ENCODE results near the gene TNXB. TPM values are rescaled to one million over a fixed set of nuclear protein-coding genes. Genes with fewer than 3 reads are reported as not detected.

The TNXB gene
- total and polyA plus RNA-seq, 7 donors, result 7.0 to 26.1 (median 14.5) TPM

DNA sequence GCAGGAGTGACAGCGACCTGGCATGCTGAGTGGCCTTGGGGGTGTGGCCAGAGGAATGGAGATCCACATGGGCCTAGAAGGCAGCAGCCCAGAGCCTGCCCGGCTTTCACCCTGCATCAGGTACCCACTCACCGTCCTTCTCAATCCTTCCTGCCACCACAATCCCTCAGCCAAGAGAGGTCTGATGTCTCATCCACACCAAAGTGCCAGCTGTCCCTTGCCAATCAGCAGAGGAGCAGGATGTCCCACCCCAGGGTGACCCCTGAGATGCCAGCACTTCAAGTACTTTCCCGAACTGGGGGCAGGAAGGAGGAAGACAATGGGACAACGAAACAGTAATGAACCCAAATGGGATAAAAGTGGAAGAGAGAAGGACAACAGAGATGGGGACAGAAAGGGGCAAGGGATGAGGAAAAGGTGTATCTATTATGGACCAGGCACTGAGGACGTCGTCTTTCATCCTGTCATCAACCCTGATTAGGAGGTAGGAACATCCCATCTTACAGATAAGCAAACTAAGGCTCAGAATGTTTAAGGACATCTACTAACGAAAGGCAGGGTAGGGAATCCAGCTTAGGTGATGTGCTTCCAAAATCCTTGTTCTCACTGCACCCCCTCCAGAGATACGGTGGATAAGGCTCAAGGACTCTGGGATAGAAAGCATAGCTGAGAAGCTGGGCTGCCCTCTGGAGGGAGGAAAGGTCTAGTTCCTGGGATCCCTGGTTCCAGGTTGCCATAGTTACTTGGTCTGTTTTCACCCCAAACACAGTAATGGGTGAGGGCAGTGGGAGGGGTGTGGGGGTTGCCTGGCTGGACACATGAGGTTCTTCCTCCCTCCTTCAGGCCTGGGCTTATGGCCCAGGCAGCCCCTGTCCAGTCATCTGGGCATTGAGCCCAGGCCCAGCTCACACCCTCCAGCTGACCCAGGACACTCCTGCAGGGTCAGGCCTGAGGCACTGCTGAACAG, 4.5 kb upstream of the TNXB start:
- Histone ChIP-seq H3K27me3 (ENCODE audit: insufficient read depth in 3 of 3, low read length in 2 of 3) (peaks cover 0 to 5% (median 5%) of the 10 kb centered on the region in 3 donors), H3K27ac (peak overlapping the region; percentile 38), H3K36me3 (ENCODE audit: insufficient read depth in 1 of 2, low read depth in 1 of 2) (peaks cover 0 to 43% of the 10 kb centered on the region in 2 donors), H3K9me3 (no peaks in the 10 kb centered on the region), H3K4me1 (peaks cover 7% of the 10 kb centered on the region), H3K4me3 (no peak overlapping the region)
- intact Hi-C loops (cut with DNase I), result no loop called here
- TF ChIP-seq, protein P1, sequence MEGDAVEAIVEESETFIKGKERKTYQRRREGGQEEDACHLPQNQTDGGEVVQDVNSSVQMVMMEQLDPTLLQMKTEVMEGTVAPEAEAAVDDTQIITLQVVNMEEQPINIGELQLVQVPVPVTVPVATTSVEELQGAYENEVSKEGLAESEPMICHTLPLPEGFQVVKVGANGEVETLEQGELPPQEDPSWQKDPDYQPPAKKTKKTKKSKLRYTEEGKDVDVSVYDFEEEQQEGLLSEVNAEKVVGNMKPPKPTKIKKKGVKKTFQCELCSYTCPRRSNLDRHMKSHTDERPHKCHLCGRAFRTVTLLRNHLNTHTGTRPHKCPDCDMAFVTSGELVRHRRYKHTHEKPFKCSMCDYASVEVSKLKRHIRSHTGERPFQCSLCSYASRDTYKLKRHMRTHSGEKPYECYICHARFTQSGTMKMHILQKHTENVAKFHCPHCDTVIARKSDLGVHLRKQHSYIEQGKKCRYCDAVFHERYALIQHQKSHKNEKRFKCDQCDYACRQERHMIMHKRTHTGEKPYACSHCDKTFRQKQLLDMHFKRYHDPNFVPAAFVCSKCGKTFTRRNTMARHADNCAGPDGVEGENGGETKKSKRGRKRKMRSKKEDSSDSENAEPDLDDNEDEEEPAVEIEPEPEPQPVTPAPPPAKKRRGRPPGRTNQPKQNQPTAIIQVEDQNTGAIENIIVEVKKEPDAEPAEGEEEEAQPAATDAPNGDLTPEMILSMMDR (IDR thresholded peaks at IDR 0.05), result no peak
- WGBS, 3 donors, result 32 to 37% (median 35%) methylated on average over 9 of the region's 9 CpGs
- DNase-seq (peak; percentile 86 to 91), ATAC-seq (peak; percentile 54 to 68 (median 62))

DNA sequence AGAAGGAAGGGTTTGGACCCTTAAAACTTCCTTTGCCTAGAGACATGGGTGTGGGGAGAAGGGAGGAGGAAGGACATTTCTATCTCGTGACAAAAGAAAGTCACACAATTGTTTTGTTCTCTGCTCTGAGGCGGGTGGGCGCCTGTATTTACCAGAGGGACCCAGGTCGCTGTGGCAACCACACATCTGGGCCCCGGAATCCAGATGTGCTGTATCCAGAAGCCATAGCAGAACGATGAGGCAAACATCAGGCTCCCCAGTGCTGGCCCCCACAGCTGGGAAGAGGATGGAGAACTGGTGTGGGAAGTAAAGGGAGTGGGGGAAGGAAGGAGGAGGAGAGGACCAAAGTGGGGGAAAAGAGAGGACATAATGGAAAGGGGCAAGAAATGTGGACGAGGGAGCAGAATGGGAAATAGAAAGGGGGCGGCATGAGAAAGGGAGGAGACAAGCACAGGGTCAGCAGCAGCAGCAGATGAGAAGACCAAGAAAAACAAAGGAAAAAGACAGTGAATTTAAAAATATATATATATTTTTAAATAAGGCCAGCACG, 3.4 kb upstream of the TNXB start:
- Histone ChIP-seq H3K27ac (peak overlapping the region; percentile 50), H3K36me3 (ENCODE audit: insufficient read depth in 1 of 2, low read depth in 1 of 2) (peaks cover 0 to 31% of the 10 kb centered on the region in 2 donors), H3K27me3 (ENCODE audit: insufficient read depth in 3 of 3, low read length in 2 of 3) (peaks cover 0 to 14% (median 6%) of the 10 kb centered on the region in 3 donors), H3K9me3 (no peaks in the 10 kb centered on the region), H3K4me1 (peaks cover 7% of the 10 kb centered on the region), H3K4me3 (no peak overlapping the region)
- ATAC-seq (peak in 3 of 4 donors; percentile 6 to 36 (median 20)), DNase-seq (peak; percentile 72 to 85)
- TF ChIP-seq, protein P1 (IDR thresholded peaks at IDR 0.05), result no peak
- 36 to 41% (median 39%) methylated on average over 9 of the region's 9 CpGs for WGBS, 3 donors
- intact Hi-C loops (cut with DNase I), result no loop called here

DNA sequence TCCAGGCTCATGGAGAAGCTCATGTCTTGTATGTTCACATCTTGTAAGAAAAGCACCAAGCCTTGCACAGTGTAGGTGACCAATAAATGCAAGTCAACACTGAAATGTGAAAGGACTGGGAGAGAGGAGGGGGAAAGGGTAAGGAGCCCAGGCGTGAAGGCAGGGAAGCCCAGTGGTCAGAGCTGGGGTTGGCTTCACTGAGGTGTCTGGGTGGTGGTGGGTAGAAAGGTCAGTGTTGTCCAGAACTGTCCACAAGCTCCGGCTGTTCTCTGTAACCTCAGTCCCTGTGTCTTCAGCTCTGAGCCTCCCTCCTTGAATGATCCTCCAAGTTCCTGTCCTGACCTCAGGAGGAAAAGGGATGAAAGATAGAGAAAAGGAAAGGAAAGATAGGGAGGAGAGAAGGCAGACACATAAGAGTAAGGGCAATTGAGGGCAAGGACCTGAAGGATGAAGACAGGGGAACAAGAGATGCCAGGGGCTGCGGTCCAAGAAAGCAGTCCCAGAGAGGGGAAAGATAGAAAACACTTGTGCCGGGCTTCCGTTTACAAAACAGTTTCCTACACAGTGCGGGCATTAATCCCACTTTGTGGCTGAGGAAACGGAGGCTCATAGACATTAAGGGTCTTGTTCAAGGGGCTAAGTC, 2.4 kb upstream of the TNXB start:
- TF ChIP-seq, protein P1 (IDR thresholded peaks at IDR 0.05), result no peak
- Histone ChIP-seq H3K4me1 (peaks cover 7% of the 10 kb centered on the region), H3K9me3 (no peaks in the 10 kb centered on the region), H3K27ac (peak overlapping the region; percentile 50), H3K4me3 (no peak overlapping the region), H3K36me3 (ENCODE audit: insufficient read depth in 1 of 2, low read depth in 1 of 2) (peaks cover 0 to 21% of the 10 kb centered on the region in 2 donors), H3K27me3 (ENCODE audit: insufficient read depth in 3 of 3, low read length in 2 of 3) (peaks cover 0 to 14% (median 9%) of the 10 kb centered on the region in 3 donors)
- intact Hi-C loops (cut with DNase I), result no loop called here
- ATAC-seq, result peak in 1 of 4 donors; percentile 21
- 19 to 26% (median 22%) methylated on average over 7 of the region's 7 CpGs for WGBS, 3 donors
- peak; percentile 75 to 81 for DNase-seq

DNA sequence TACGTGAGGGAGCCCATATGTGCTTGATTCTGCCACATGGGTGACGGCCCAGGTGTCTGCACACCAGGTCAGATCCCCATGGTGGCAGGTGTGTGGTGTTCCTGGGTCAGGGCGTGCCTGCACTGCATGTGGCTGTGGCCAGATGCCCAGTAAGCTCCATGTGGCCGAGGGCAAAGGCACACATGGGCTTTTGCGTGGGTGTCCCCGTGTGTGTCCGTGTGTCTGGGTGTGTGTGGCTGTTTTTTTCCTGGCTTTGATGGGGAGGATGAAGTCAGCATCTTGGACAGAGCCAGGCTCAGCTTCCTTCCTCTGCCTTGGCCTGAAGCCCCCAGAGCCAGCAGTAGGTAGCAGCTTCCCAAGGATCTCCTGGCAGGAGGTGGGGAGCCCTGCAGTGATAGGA, 1.5 kb upstream of the TNXB start:
- peak overlapping the region; percentile 53 for H3K27ac ChIP-seq
- peaks cover 7% of the 10 kb centered on the region for H3K4me1 ChIP-seq
- H3K27me3 ChIP-seq (ENCODE audit: insufficient read depth in 3 of 3, low read length in 2 of 3), result peaks cover 0 to 14% (median 9%) of the 10 kb centered on the region in 3 donors
- WGBS, 3 donors, result 15 to 23% (median 20%) methylated on average over 7 of the region's 7 CpGs
- intact Hi-C loops (cut with DNase I), result no loop called here
- ATAC-seq (peak in 1 of 4 donors; percentile 24), DNase-seq (peak in 1 of 2 donors; percentile 53)
- H3K9me3 ChIP-seq, result no peaks in the 10 kb centered on the region
- H3K36me3 ChIP-seq (ENCODE audit: insufficient read depth in 1 of 2, low read depth in 1 of 2), result peaks cover 0 to 12% of the 10 kb centered on the region in 2 donors
- TF ChIP-seq, protein P1 (IDR thresholded peaks at IDR 0.05), result no peak
- no peak overlapping the region for H3K4me3 ChIP-seq
